HL-60 (cell line): ENCODE measurements around the gene CH25H.

Experiments
- CTCF ChIP-seq: IDR thresholded peaks from one replicate; pipeline ENCODE4 v1.5.1; 2011; ENCODE audit warnings: low read length, control low read depth, inconsistent platforms; ENCODE audit not compliant: insufficient read depth
- GABPA ChIP-seq: IDR thresholded peaks from 2 replicates; pipeline ENCODE4 v1.6.1; 2012; ENCODE audit warnings: low read depth
- POLR2AphosphoS5 ChIP-seq: IDR thresholded peaks from 2 replicates; pipeline ENCODE4 v1.6.1; 2012; ENCODE audit warnings: low read depth
- REST ChIP-seq: IDR thresholded peaks from 2 replicates; pipeline ENCODE4 v1.6.1; 2012; ENCODE audit warnings: low read depth; ENCODE audit not compliant: insufficient replicate concordance
- SPI1 ChIP-seq: IDR thresholded peaks from 2 replicates; pipeline ENCODE4 v1.6.1; 2012; ENCODE audit warnings: low read depth, mild to moderate bottlenecking, borderline replicate concordance

- no peak for TF ChIP-seq CTCF
- no peak for TF ChIP-seq POLR2AphosphoS5
- no peak for TF ChIP-seq GABPA
- no peak for TF ChIP-seq REST
- no peak for TF ChIP-seq SPI1
Measured at GRCh38 chr10:89171263-89171872, 35.7 kb downstream of the CH25H start.
